GM23248 (cell line): ENCODE results near the gene ING3. TPM values are rescaled to one million over a fixed set of nuclear protein-coding genes. Genes with fewer than 3 reads are reported as not detected.

Experiments
- DNase-seq: peaks from one replicate; pipeline ENCODE4 v3.0.0-alpha.2; 2015
- H2AFZ ChIP-seq: fragments of 200-600 bp; sonication (generic); 2 replicates; pipeline ENCODE4 v1.6.1; 2016; ENCODE audit warnings: antibody characterized with exemption
- H3F3A ChIP-seq: fragments of 200-600 bp; sonication (generic); 2 replicates; pipeline ENCODE4 v1.6.1; 2016; ENCODE audit warnings: mild to moderate bottlenecking, antibody characterized with exemption, mixed run types; ENCODE audit not compliant: insufficient read depth
- H3K27ac ChIP-seq: fragments of 200-600 bp; sonication (generic); 2 replicates; pipeline ENCODE4 v1.5.1; 2016; ENCODE audit warnings: mild to moderate bottlenecking
- H3K27me3 ChIP-seq: fragments of 200-600 bp; sonication (generic); replicated peaks from 2 replicates; pipeline ENCODE4 v1.6.1; 2016; ENCODE audit warnings: mild to moderate bottlenecking; ENCODE audit not compliant: insufficient read depth
- H3K36me3 ChIP-seq: fragments of 200-600 bp; sonication (generic); 2 replicates; pipeline ENCODE4 v1.6.1; 2016; ENCODE audit warnings: low read depth, mild to moderate bottlenecking
- H3K4me1 ChIP-seq: fragments of 200-600 bp; sonication (generic); 2 replicates; pipeline ENCODE4 v1.6.1; 2016; ENCODE audit warnings: mild to moderate bottlenecking; ENCODE audit not compliant: insufficient read depth
- H3K4me2 ChIP-seq: fragments of 200-600 bp; sonication (generic); one replicate; pipeline ENCODE4 v1.6.1; 2016; ENCODE audit warnings: mild to moderate bottlenecking; ENCODE audit not compliant: unreplicated experiment
- H3K4me3 ChIP-seq: fragments of 200-600 bp; sonication (generic); 2 replicates; pipeline ENCODE4 v1.5.1; 2016; ENCODE audit warnings: mild to moderate bottlenecking
- H3K79me2 ChIP-seq: fragments of 200-600 bp; sonication (generic); 2 replicates; pipeline ENCODE4 v1.6.1; 2016; ENCODE audit warnings: mild to moderate bottlenecking; ENCODE audit not compliant: insufficient read depth
- H3K9ac ChIP-seq: fragments of 200-600 bp; sonication (generic); 2 replicates; pipeline ENCODE4 v1.6.1; 2016; ENCODE audit warnings: mild to moderate bottlenecking
- H3K9me2 ChIP-seq: fragments of 200-600 bp; sonication (generic); 2 replicates; pipeline ENCODE4 v1.6.1; 2016; ENCODE audit warnings: mixed run types, mild to moderate bottlenecking, moderate library complexity; ENCODE audit not compliant: insufficient read depth
- H3K9me3 ChIP-seq: fragments of 200-600 bp; sonication (generic); one replicate; pipeline ENCODE4 v1.6.1; 2017; ENCODE audit warnings: low read depth
- H4K20me1 ChIP-seq: fragments of 200-600 bp; sonication (generic); 2 replicates; pipeline ENCODE4 v1.6.0; 2016; ENCODE audit not compliant: insufficient read depth
- EZH2 ChIP-seq: fragments of 200-600 bp; sonication (generic); IDR thresholded peaks from 2 replicates; pipeline ENCODE4 v1.6.1; 2018; ENCODE audit warnings: antibody characterized with exemption, mild to moderate bottlenecking; ENCODE audit not compliant: insufficient read depth, poor library complexity, severe bottlenecking
- EZH2phosphoT487 ChIP-seq: fragments of 200-600 bp; sonication (generic); IDR thresholded peaks from 2 replicates; pipeline ENCODE4 v1.6.1; 2018; ENCODE audit warnings: antibody characterized with exemption, moderate library complexity, mild to moderate bottlenecking, low read depth; ENCODE audit not compliant: insufficient read depth
- WGBS, 2 experiments: methylation state at CpG; one replicate each; pipeline ENCODE4 v1.1.6; 2015 to 2017; ENCODE audit warnings: low lambda C conversion rate in 2 of 2, low coverage in 1 of 2; ENCODE audit errors: missing lambda C conversion rate in 2 of 2; 5-methylcytosine and 5-hydroxymethylcytosine counted together
- in situ Hi-C: fragments of 300-500 bp; cut with MboI; formaldehyde crosslinking; loops from 2 replicates; pipeline ENCODE4 v1.15.0; 2020
- polyA plus RNA-seq: library from polyadenylated mRNA; unstranded; fragments of >200 nt; fragmentation: Nextera tagmentation; extraction: Ambion mirVana; gene quantifications from 2 replicates; pipeline ENCODE4 v1.2.1, GENCODE V29; 2016
- total RNA-seq: library from RNA; depleted of rRNA; stranded (reverse); fragments of >200 nt; shearing (Covaris generic); gene quantifications from 2 replicates; pipeline ENCODE4 v1.2.3, GENCODE V29; 2014

Gene ING3
- total and polyA plus RNA-seq, 2 experiments from 2014 or later, result 10.1 to 27.0 TPM

DNA sequence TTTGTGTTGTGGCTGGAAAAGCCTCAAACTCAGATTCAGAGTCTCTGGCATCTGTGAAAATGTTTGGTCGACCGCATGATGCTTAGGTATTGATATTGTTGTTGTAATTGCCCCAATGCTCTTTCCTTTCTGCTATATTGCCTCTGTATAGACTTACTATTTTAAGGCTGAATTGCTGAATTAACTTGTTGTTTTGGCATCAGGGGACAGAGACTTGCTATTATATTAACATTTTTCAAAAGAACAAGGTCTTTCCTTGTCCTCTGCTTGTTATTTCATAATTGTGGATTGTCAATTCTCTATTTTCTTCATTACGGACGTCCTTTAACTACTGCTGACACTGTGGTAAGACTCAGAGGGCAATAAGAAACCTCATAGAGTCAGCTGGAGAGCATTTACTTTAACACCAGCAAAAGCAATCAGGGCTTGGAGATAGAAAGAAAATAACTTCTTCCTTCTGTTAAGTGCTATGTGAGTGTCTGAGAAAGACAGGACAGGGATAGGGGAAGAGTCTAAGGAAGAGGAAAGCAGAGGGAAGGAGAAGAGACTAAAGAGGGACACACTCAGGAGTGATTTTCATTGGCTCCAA, 55.5 kb downstream of the ING3 start:
- Histone ChIP-seq H3K4me3 (no peak overlapping the region), H3K27me3 (no peaks in the 10 kb centered on the region), H3K9ac (no peak overlapping the region), H3K4me2 (no peak overlapping the region), H3K79me2 (peaks cover 8% of the 10 kb centered on the region; the same call in 1 of the 2 replicates), H2AFZ (no peak overlapping the region), H3K9me3 (no peaks in the 10 kb centered on the region), H4K20me1 (no peaks in the 10 kb centered on the region), H3F3A (peaks cover 10% of the 10 kb centered on the region), H3K9me2 (no peaks in the 10 kb centered on the region), H3K27ac (no peak overlapping the region), H3K4me1 (peaks cover 11% of the 10 kb centered on the region), H3K36me3 (no peaks in the 10 kb centered on the region)
- 79 to 90% methylated on average over 4 of the region's 4 CpGs for WGBS, 2 experiments
- in situ Hi-C loops, result no loop called here
- TF ChIP-seq EZH2 (no peak), EZH2phosphoT487 (no peak)
- DNase-seq, result no peak

DNA sequence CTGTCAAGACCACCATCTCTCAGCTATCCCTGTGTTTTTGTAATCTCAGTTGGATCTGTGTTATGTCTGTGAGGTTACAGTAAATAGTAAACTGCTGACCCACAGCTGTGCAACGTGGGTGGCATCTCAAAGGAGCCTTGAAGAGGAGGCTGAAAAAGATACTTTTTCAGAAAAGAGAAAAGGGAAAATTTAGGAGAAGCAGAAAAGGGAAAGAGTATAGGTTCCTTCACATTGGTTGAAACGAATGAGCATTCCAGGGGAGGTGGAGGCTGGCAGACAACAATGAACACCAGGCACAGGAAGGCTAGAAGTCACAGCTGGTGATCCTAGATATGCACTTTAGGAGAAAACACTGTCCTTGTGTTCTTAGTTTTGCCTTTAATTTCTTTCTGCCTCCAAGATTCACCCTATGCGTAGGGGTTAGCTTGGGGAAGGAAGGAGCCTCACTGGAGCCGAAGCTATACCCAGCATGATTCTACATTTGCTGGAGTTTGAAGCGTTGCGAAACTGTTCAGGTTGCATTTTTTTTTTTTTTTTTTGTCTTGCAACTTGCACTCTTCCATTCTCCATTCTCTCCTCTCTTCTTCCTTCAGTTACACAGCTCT, 56.2 kb downstream of the ING3 start:
- no peak overlapping the region for H3K27ac ChIP-seq
- WGBS, 2 experiments, result 82 to 93% methylated on average over 6 of the region's 6 CpGs
- DNase-seq, result no peak
- H3K79me2 ChIP-seq, result 0 out of 2 replicates have a peak, but pooled peaks cover under 1% of the 10 kb centered on the region
- H3K4me1 ChIP-seq, result peaks cover 10% of the 10 kb centered on the region
- no peak overlapping the region for H3K4me2 ChIP-seq
- TF ChIP-seq EZH2, result no peak
- no peak for TF ChIP-seq EZH2phosphoT487
- H3K9ac ChIP-seq, result no peak overlapping the region
- H3K4me3 ChIP-seq, result no peak overlapping the region
- H4K20me1 ChIP-seq, result no peaks in the 10 kb centered on the region
- no peaks in the 10 kb centered on the region for H3K27me3 ChIP-seq
- in situ Hi-C loops, result no loop called here
- no peaks in the 10 kb centered on the region for H3K9me3 ChIP-seq
- peaks cover 6% of the 10 kb centered on the region for H3F3A ChIP-seq
- no peaks in the 10 kb centered on the region for H3K9me2 ChIP-seq
- H2AFZ ChIP-seq, result no peak overlapping the region
- no peaks in the 10 kb centered on the region for H3K36me3 ChIP-seq

DNA sequence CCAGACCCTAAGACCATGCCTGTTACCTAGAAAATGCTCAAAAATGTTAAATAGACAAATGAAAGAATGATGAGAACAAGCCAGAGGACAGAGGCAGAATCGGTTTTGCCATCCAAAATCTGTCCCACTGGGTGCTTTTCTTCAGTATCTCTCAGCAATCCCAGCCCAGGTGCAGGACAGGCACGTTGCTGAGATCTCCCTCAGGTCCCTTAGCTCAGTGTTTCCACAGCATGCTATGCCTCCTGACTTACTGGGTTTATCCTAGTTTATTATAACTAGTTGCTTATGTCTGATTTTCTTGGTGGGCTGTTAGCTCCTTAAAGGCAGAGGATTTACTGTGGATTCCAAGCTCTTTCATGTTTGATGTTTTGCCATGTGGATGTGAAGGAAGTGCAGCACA, 58.2 kb downstream of the ING3 start:
- Histone ChIP-seq H2AFZ (no peak overlapping the region), H3K4me2 (no peak overlapping the region), H3F3A (no peaks in the 10 kb centered on the region), H3K27me3 (no peaks in the 10 kb centered on the region), H3K9me3 (no peaks in the 10 kb centered on the region), H3K36me3 (no peaks in the 10 kb centered on the region), H4K20me1 (no peaks in the 10 kb centered on the region), H3K79me2 (no peaks in the 10 kb centered on the region; the same call in 1 of the 2 replicates), H3K9me2 (no peaks in the 10 kb centered on the region), H3K4me3 (no peak overlapping the region), H3K4me1 (no peaks in the 10 kb centered on the region), H3K9ac (no peak overlapping the region), H3K27ac (no peak overlapping the region)
- 64 to 71% methylated on average over 2 of the region's 2 CpGs for WGBS, 2 experiments
- in situ Hi-C loops, result no loop called here
- no peak for DNase-seq
- TF ChIP-seq EZH2, result no peak
- no peak for TF ChIP-seq EZH2phosphoT487

DNA sequence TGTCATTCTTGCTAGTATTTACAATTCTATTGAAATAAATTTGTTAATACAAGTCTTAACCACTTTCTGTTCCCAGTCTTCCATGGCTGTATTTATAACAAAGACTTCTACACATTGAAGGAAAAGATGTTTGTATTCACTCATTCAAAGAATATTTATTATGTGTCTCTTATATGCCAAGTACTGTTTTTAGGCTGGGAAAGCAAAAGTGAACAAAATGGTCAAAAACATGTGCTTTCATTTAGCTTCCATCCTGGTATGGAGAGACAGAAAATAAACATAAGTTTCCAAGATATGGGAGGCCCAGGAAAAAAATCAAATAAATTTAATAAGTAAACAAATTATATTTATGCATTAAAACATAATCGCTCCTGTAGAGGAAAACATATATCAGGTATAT, 60.8 kb downstream of the ING3 start:
- H3K36me3 ChIP-seq, result no peaks in the 10 kb centered on the region
- H3F3A ChIP-seq, result no peaks in the 10 kb centered on the region
- 56 to 83% methylated on average over 1 of the region's 1 CpG for WGBS, 2 experiments
- H3K4me3 ChIP-seq, result no peak overlapping the region
- no peaks in the 10 kb centered on the region; the same call in 1 of the 2 replicates for H3K79me2 ChIP-seq
- no peak overlapping the region for H3K4me2 ChIP-seq
- no peak overlapping the region for H2AFZ ChIP-seq
- H3K9me2 ChIP-seq, result no peaks in the 10 kb centered on the region
- DNase-seq, result no peak
- no peaks in the 10 kb centered on the region for H4K20me1 ChIP-seq
- no peaks in the 10 kb centered on the region for H3K27me3 ChIP-seq
- in situ Hi-C loops, result no loop called here
- no peaks in the 10 kb centered on the region for H3K4me1 ChIP-seq
- TF ChIP-seq EZH2 (no peak), EZH2phosphoT487 (no peak)
- H3K9ac ChIP-seq, result no peak overlapping the region
- no peak overlapping the region for H3K27ac ChIP-seq
- no peaks in the 10 kb centered on the region for H3K9me3 ChIP-seq
